PFSK-1 (cell line): ENCODE measurements around the gene SLC25A38.

Experiments used
- FOXP2 ChIP-seq: optimal IDR thresholded peaks from 2 replicates; pipeline ENCODE3; 2011; ENCODE audit warnings: borderline replicate concordance, control low read depth, inconsistent platforms; ENCODE audit not compliant: insufficient read depth; ENCODE audit errors: extremely low read length, extremely low read depth
- POLR2AphosphoS5 ChIP-seq: IDR thresholded peaks from 2 replicates; pipeline ENCODE4 v1.6.1; 2012; ENCODE audit warnings: low read depth, mild to moderate bottlenecking, control low read depth, low read length, moderate library complexity
- SIN3A ChIP-seq: IDR thresholded peaks from 2 replicates; pipeline ENCODE4 v1.6.1; 2012; ENCODE audit warnings: mild to moderate bottlenecking, low read length, moderate library complexity, borderline replicate concordance; ENCODE audit not compliant: insufficient read depth
- TAF1 ChIP-seq: IDR thresholded peaks from 2 replicates; pipeline ENCODE4 v1.6.1; 2012; ENCODE audit warnings: low read length, control low read depth, borderline replicate concordance; ENCODE audit not compliant: insufficient read depth
- TF ChIP-seq, protein P1 (sequence below), 2 experiments: IDR thresholded peaks; 2 replicates each; pipeline versions ENCODE4 v1.6.1 to v1.8.0; 2011 to 2012; ENCODE audit warnings: low read depth in 2 of 2, low read length in 2 of 2, control low read depth in 1 of 2, inconsistent platforms in 1 of 2, mild to moderate bottlenecking in 1 of 2, moderate library complexity in 1 of 2; ENCODE audit not compliant: insufficient read depth in 1 of 2

Gene SLC25A38

DNA sequence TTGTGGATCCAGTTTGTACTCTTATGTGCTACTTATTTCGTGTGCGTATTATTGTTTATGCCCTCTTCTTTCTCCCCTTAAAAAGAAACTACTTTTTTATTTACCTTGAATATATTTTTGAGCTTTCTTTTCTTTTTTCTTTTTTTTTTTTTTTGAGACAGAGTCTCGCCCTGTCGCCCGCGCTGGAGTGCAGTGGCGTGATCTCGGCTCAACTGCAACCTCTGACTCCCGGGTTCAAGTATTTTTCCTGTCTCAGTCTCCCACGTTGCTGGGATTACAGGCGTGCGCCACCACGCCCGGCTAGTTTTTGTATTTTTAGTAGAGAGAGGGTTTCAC, 1.5 kb downstream of the SLC25A38 start:
- TF ChIP-seq SIN3A, result no peak
- TF ChIP-seq, protein P1, sequence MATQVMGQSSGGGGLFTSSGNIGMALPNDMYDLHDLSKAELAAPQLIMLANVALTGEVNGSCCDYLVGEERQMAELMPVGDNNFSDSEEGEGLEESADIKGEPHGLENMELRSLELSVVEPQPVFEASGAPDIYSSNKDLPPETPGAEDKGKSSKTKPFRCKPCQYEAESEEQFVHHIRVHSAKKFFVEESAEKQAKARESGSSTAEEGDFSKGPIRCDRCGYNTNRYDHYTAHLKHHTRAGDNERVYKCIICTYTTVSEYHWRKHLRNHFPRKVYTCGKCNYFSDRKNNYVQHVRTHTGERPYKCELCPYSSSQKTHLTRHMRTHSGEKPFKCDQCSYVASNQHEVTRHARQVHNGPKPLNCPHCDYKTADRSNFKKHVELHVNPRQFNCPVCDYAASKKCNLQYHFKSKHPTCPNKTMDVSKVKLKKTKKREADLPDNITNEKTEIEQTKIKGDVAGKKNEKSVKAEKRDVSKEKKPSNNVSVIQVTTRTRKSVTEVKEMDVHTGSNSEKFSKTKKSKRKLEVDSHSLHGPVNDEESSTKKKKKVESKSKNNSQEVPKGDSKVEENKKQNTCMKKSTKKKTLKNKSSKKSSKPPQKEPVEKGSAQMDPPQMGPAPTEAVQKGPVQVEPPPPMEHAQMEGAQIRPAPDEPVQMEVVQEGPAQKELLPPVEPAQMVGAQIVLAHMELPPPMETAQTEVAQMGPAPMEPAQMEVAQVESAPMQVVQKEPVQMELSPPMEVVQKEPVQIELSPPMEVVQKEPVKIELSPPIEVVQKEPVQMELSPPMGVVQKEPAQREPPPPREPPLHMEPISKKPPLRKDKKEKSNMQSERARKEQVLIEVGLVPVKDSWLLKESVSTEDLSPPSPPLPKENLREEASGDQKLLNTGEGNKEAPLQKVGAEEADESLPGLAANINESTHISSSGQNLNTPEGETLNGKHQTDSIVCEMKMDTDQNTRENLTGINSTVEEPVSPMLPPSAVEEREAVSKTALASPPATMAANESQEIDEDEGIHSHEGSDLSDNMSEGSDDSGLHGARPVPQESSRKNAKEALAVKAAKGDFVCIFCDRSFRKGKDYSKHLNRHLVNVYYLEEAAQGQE (IDR thresholded peaks at IDR 0.05; ENCODE audit: insufficient read depth in 1 of 2, low read depth in 2 of 2, low read length in 2 of 2), result no peak
- TF ChIP-seq TAF1, result no peak
- TF ChIP-seq POLR2AphosphoS5, result no peak
- TF ChIP-seq FOXP2, result no peak

DNA sequence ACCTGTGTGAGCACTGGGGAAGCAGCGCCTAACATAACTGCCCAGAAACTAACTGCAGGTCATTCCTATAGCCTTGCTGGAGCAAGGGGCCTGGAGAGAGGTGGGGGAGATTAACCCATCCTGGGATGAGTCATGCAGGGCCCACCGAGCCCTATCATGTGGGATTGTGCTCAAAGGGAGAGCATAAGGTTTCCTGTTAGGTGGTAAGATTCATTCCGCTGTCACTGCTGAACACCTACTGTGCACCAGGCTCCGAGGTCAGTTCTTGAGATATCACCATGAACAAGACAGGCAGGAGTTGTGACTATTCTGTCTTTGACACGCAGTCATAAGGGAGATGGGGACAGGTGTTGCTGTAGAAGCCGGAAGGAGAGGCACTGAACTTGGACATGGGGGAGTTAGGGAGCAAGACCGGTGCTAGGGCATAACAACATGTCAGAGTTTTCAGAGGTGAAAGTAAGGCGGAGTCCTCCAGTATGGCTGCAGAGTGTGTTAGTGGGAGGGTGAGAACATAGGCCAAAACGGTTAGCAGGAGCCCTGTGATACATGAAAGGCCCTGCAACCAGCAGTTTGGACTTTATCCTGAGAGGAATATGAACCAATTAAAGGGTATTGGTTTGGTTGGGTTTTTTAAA, 2.4 kb downstream of the SLC25A38 start:
- TF ChIP-seq SIN3A (no peak), POLR2AphosphoS5 (no peak), FOXP2 (no peak), TAF1 (no peak)
- TF ChIP-seq, protein P1 (IDR thresholded peaks at IDR 0.05; ENCODE audit: insufficient read depth in 1 of 2, low read depth in 2 of 2, low read length in 2 of 2), result no peak

DNA sequence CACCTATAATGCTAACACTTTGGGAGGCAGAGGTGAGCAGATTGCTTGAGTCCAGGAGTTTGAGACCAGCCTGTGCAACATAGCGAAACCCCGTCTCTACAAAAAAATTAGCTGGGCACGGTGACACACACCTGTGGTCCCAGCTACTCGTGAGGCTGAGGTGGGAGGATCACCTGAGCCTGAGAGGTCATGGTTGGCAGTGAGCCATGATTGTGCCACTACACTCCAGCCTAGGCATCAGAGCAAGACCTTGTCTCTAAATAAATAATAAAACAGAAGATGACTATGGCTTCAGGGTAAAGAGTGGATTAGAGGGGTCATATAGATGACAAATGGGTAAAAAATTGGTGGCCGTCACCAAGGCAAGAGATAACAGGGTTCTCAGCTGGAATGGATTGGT, 3.1 kb downstream of the SLC25A38 start:
- TF ChIP-seq POLR2AphosphoS5, result no peak
- no peak for TF ChIP-seq TAF1
- TF ChIP-seq, protein P1 (IDR thresholded peaks at IDR 0.05; ENCODE audit: insufficient read depth in 1 of 2, low read depth in 2 of 2, low read length in 2 of 2), result no peak
- TF ChIP-seq FOXP2, result no peak
- no peak for TF ChIP-seq SIN3A

DNA sequence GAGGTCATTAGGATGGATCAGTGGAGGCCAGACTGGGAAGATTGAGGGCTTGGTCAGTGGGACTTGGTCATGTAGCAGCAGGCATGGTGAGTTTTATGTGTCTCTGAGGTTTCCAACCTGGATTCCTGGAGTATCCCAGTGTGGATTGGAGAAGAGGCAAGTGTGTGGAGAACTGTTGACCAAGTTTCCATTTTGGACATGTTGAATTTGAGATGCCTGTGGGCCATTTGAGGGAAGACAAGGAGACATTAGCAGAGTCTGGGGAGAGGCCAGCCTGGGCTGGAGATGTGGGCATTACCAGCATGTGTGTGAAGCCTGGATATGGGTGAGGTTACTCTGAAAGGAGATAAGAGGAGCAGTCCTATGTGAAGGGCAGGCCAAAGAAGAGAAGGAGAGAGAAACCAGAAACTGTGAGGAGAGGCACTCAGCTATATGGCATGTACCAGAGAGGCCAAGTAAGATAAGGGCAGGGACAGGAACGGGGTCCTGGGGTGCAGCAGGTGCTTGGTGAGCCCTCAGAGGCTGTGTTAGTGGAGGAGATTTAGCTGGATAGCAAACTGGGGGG, 4.3 kb downstream of the SLC25A38 start:
- TF ChIP-seq FOXP2 (no peak), POLR2AphosphoS5 (no peak), TAF1 (no peak), SIN3A (no peak)
- TF ChIP-seq, protein P1 (IDR thresholded peaks at IDR 0.05; ENCODE audit: insufficient read depth in 1 of 2, low read depth in 2 of 2, low read length in 2 of 2), result no peak

DNA sequence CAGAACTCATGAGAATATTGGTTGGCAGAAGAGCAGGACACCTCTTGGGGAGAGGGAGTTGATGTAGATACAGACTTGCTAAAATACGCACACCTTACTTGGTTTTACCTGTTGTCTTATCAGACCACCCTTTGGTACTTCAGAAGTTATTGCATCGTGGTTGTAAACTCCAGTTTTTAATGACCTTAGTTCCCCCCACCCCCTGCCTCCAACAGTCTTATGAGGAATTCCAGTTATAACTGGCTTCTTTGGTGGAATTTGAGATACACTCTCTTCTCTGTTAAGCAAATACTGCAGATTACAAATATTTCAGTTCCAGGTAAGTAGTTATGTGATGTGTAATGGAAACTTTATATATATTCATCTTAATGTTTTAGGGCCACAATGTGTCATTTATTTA, 5.0 kb downstream of the SLC25A38 start:
- TF ChIP-seq FOXP2 (no peak), TAF1 (no peak), POLR2AphosphoS5 (no peak), SIN3A (no peak)
- TF ChIP-seq, protein P1 (IDR thresholded peaks at IDR 0.05; ENCODE audit: insufficient read depth in 1 of 2, low read depth in 2 of 2, low read length in 2 of 2), result no peak
